HG02759 (cell line): ENCODE results near the gene OR8D2.
"Not testable (repeated sequence)": the region's sequence is repeated elsewhere in the genome, so short reads cannot be mapped to it uniquely, and the experiment has no call there.

Experiments
- ATAC-seq: cut with Tn5 transposase; IDR thresholded peaks from one replicate; pipeline ENCODE4 v1.9.1; 2021; ENCODE audit warnings: mild to moderate bottlenecking, moderate library complexity; ENCODE audit not compliant: unreplicated experiment

Gene OR8D2

DNA sequence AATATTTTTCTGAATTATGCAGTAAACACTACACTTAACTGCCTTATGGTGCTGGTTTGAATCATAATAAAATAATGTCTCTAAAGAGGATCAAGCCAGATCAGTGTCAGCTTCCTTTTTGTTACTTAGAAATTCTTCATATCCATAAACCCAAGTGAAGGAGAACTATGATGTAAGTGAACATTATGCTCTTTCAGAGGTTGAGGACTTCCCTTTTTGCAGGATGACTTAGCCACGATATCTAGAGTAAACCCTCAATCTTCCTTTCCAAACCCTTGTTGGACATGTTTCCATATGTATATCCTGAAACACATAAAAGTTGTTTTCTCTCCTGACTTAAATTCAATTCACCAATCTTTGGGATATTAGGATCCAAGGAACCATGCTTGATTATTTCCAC is 25.3 kb downstream of the OR8D2 start:
- ATAC-seq: no peak

DNA sequence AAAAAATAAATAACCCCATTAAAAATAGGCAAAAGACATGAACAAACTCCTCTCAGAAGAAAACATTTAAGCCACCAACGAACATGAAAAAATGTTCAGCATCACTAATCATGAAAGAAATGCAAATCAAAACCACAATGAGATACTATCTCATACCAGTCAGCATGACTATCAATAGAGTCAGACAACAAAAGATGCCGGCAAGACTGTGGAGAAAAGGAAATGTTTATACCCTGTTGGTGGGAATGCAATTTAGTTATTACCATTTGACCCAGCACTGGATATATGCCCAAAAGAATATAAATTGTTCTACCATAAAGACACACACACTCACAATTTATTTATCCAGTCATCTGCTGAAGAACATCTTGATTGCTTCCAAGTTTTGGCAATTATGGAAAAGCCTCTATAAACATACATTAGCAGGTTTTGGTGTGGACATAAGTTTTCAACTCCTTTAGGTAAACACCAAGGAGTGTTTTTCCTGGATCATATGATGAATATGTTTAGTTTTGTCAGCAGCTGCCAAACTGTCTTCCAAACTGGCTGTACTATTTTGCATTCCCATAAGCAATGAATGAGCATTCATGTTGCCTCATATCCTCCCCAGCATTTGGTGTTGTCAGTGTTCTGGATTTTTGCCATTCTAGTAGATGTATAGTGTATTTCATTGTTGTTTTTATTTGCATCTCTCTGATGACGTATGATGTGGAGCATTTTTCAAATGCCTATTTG is 34.2 kb downstream of the OR8D2 start:
- ATAC-seq: no peak

DNA sequence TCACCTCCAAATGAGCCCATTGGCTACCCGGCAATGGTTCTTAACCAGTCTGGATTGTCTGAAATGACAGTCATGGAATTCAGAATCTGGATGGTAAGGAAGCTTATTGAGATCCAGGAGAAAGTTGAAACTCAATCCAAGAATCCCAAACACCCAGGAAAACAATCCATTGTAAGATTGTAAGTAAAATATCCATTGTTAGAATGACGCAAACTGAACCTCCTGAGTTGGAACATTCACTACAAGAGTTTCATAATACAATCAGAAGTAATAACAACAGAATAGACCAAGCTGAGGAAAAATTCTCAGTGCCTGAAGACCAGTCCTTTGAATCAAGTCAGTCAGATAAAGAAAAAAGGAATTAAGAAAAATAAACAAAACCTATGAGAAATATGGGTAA is 41.7 kb downstream of the OR8D2 start:
- no peak for ATAC-seq

GRCh38 chr11:124277804-124278203 is 42.2 kb downstream of the OR8D2 start:
- ATAC-seq: no peak

DNA sequence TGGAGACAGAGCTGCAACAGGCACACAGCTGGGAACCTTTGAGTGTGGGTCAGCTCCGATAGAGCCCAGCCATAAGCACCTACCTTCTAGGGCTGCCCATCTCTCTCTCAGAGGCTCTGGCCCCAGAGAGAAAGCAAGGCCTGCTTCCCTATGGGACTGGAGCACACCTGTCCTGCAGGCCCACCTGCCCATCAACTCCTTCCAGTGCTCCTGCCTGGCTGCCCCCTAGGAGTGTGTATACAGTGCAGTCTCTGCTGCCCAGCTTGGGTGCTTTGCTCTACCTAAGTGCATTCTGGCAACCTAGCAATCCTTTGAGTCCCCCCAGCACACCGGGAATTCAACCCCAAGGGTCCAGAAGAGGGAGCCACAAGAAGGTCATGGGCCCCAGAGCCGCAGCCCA is 42.8 kb downstream of the OR8D2 start:
- ATAC-seq: no peak

- no peak for ATAC-seq
Measured at GRCh38 chr11:124276081-124276480, 43.9 kb downstream of the OR8D2 start.

DNA sequence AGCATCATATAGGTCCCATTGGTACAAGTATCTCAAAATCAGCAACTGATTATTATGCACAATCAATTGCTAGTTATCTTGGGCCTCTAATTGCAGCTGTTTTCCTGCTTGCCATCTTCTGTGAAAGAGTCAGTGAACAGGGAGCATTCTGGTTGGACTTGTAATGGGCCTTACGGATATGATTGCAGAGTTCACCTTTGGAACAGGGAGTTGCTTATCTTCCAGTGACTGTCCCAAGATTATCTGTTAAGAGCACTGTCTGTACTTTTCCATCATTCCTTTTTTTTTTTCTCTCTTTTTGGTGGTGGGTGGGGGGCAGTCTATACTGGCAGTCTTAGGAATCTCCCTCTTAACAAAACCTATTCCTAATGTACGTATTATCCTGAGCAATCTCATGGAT is 46.0 kb downstream of the OR8D2 start:
- ATAC-seq: no peak

DNA sequence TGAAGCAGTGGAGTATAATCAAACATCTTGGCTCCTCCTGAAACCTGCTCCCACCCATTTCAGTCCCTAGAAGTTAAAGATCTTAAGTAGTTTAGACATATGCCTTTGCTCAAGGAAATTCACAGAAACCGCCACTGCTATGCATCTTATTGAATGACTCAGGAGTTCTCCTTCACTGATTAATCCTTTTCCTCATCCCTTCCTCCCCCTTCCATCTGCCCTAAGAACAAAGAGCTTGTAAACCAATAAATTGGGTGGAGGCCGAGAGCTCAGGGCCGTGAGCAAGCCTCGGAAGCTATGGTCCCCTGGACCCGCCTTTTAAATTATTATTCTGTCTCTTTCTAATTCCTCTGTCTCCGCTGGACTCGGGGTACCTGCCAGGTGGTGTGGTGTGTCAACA is 49.1 kb downstream of the OR8D2 start:
- ATAC-seq: not testable (repeated sequence)
